ENCODE measurements around the gene C1QL2. TPM values are rescaled to one million over a fixed set of nuclear protein-coding genes. Genes with fewer than 3 reads are reported as not detected.

The C1QL2 gene
- total RNA-seq, 1 donor from 2014 or later: 1.1 TPM

GRCh38 chr2:119119999-119120756, 38.4 kb downstream of the C1QL2 start:
- H3K9me3 Mint-ChIP-seq: no peaks in the 10 kb centered on the region
- H3K4me3 Mint-ChIP-seq: no peak overlapping the region
- peaks cover 78% of the 10 kb centered on the region for H3K27me3 Mint-ChIP-seq
- DNase-seq (ENCODE audit: extremely low spot score, unreplicated experiment): no peak
- H3K36me3 Mint-ChIP-seq: no peaks in the 10 kb centered on the region
- H3K4me1 Mint-ChIP-seq (ENCODE audit: unreplicated experiment): no peaks in the 10 kb centered on the region
- no peak overlapping the region for H3K27ac Mint-ChIP-seq
- no peak for TF ChIP-seq CTCF (conservative IDR thresholded peaks at IDR 0.05)

- peaks cover 73% of the 10 kb centered on the region for H3K27me3 Mint-ChIP-seq
- TF ChIP-seq CTCF (conservative IDR thresholded peaks at IDR 0.05): no peak
- H3K36me3 Mint-ChIP-seq: no peaks in the 10 kb centered on the region
- no peaks in the 10 kb centered on the region for H3K4me1 Mint-ChIP-seq (ENCODE audit: unreplicated experiment)
- H3K4me3 Mint-ChIP-seq: no peak overlapping the region
- no peaks in the 10 kb centered on the region for H3K9me3 Mint-ChIP-seq
- DNase-seq (ENCODE audit: extremely low spot score, unreplicated experiment): peak; percentile 27
- H3K27ac Mint-ChIP-seq: no peak overlapping the region
Measured at GRCh38 chr2:119119076-119119785, 39.3 kb downstream of the C1QL2 start.

- no peaks in the 10 kb centered on the region for H3K9me3 Mint-ChIP-seq
- H3K4me1 Mint-ChIP-seq (ENCODE audit: unreplicated experiment): no peaks in the 10 kb centered on the region
- TF ChIP-seq CTCF (conservative IDR thresholded peaks at IDR 0.05): no peak
- H3K27me3 Mint-ChIP-seq: peaks cover 74% of the 10 kb centered on the region
- no peak overlapping the region for H3K4me3 Mint-ChIP-seq
- H3K27ac Mint-ChIP-seq: no peak overlapping the region
- DNase-seq (ENCODE audit: extremely low spot score, unreplicated experiment): peak; percentile 29
- peaks cover 3% of the 10 kb centered on the region for H3K36me3 Mint-ChIP-seq
Measured at GRCh38 chr2:119117891-119118882, 40.4 kb downstream of the C1QL2 start.

GRCh38 chr2:119117408-119117807, 41.1 kb downstream of the C1QL2 start:
- no peaks in the 10 kb centered on the region for H3K9me3 Mint-ChIP-seq
- H3K4me3 Mint-ChIP-seq: no peak overlapping the region
- H3K4me1 Mint-ChIP-seq (ENCODE audit: unreplicated experiment): no peaks in the 10 kb centered on the region
- H3K36me3 Mint-ChIP-seq: peaks cover 3% of the 10 kb centered on the region
- H3K27me3 Mint-ChIP-seq: peaks cover 70% of the 10 kb centered on the region
- no peak overlapping the region for H3K27ac Mint-ChIP-seq
- DNase-seq (ENCODE audit: extremely low spot score, unreplicated experiment): peak; percentile 60
- TF ChIP-seq CTCF (conservative IDR thresholded peaks at IDR 0.05): no peak
